IPS DF 4.7 (cell line): ENCODE results near the gene TP53AIP1.
"Not testable (repeated sequence)": the region's sequence is repeated elsewhere in the genome, so short reads cannot be mapped to it uniquely, and the experiment has no call there.

Experiments used
- DNase-seq: peaks from one replicate; pipeline ENCODE4 v3.0.0-alpha.2; 2013; ENCODE audit warnings: low spot score; ENCODE audit errors: extremely low read depth

The TP53AIP1 gene

GRCh38 chr11:128926000-128926399 is 16.7 kb downstream of the TP53AIP1 start:
- no peak for DNase-seq

GRCh38 chr11:128925250-128925600 is 17.4 kb downstream of the TP53AIP1 start:
- no peak for DNase-seq

- no peak for DNase-seq
These were observed 18.0 kb downstream of the TP53AIP1 start for GRCh38 chr11:128924510-128925249.

GRCh38 chr11:128924104-128924503 is 18.6 kb downstream of the TP53AIP1 start:
- DNase-seq, result no peak

- no peak for DNase-seq
These were observed 20.9 kb downstream of the TP53AIP1 start for GRCh38 chr11:128921793-128922192.

GRCh38 chr11:128920666-128921065 is 22.0 kb downstream of the TP53AIP1 start:
- no peak for DNase-seq

- not testable (repeated sequence) for DNase-seq
These were observed 23.0 kb downstream of the TP53AIP1 start for GRCh38 chr11:128919635-128920034.

- DNase-seq, result no peak
These were observed 23.5 kb downstream of the TP53AIP1 start for GRCh38 chr11:128919216-128919615.

GRCh38 chr11:128917144-128917724 is 25.4 kb downstream of the TP53AIP1 start:
- DNase-seq, result no peak

- no peak for DNase-seq
These were observed 26.0 kb downstream of the TP53AIP1 start for GRCh38 chr11:128916681-128917080.

GRCh38 chr11:128916037-128916572 is 26.6 kb downstream of the TP53AIP1 start:
- no peak for DNase-seq

- no peak for DNase-seq
These were observed 27.5 kb downstream of the TP53AIP1 start for GRCh38 chr11:128915149-128915521.

GRCh38 chr11:128914216-128915148 is 28.2 kb downstream of the TP53AIP1 start:
- no peak for DNase-seq

GRCh38 chr11:128913806-128914205 is 28.9 kb downstream of the TP53AIP1 start:
- no peak for DNase-seq

GRCh38 chr11:128911701-128912100 is 31.0 kb downstream of the TP53AIP1 start:
- DNase-seq, result no peak

- DNase-seq, result no peak
These were observed 31.4 kb downstream of the TP53AIP1 start for GRCh38 chr11:128911239-128911638.

- DNase-seq, result no peak
These were observed 32.1 kb downstream of the TP53AIP1 start for GRCh38 chr11:128910576-128910975.

- no peak for DNase-seq
These were observed 33.1 kb downstream of the TP53AIP1 start for GRCh38 chr11:128909438-128910125.

- no peak for DNase-seq
These were observed 34.1 kb downstream of the TP53AIP1 start for GRCh38 chr11:128908391-128909246.

GRCh38 chr11:128907585-128907984 is 35.1 kb downstream of the TP53AIP1 start:
- no peak for DNase-seq
